ENCODE results near the gene CNTNAP5.

DNA sequence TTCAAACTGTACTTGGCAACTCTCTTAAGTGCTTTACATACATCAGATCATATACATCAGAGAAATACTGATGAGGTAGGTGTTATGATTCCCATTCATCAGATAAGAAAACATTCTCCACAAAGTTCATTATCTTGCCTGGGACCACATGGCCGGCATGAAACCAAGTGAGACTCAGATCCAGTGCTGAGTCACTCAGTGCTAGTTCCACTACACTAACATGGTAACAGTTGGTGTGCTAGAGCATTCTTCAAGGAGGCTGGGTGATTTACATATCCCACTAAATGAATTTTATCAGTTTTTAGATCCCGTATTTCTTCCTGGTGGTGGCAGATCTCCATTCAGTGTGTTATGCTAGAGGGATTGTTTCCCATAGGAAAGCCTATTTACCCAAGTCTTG, 772.0 kb downstream of the CNTNAP5 start:
- TF ChIP-seq CTCF (IDR thresholded peaks at IDR 0.05) (no peak), POLR2A (IDR thresholded peaks at IDR 0.05) (no peak), EP300 (IDR thresholded peaks at IDR 0.05; ENCODE audit: low read depth) (no peak)
